PC-3 (cell line): ENCODE results near the gene CFAP54.

Source experiments
- EZH2 ChIP-seq: fragments of 300-600 bp; sonication (generic); IDR thresholded peaks from one replicate; pipeline ENCODE4 v1.6.1; 2017; ENCODE audit warnings: antibody characterized with exemption, mild to moderate bottlenecking, low read length; ENCODE audit not compliant: unreplicated experiment
- EZH2phosphoT487 ChIP-seq: fragments of 300-600 bp; sonication (generic); IDR thresholded peaks from 2 replicates; pipeline ENCODE4 v1.6.1; 2018; ENCODE audit warnings: mild to moderate bottlenecking, antibody characterized with exemption, low read length, borderline replicate concordance
- TF ChIP-seq, protein P1 (sequence below): fragments of 300-600 bp; sonication (generic); conservative IDR thresholded peaks from 2 replicates; pipeline ENCODE4 v1.5.1; 2017; ENCODE audit warnings: antibody characterized with exemption, low read depth, mild to moderate bottlenecking, low read length

DNA sequence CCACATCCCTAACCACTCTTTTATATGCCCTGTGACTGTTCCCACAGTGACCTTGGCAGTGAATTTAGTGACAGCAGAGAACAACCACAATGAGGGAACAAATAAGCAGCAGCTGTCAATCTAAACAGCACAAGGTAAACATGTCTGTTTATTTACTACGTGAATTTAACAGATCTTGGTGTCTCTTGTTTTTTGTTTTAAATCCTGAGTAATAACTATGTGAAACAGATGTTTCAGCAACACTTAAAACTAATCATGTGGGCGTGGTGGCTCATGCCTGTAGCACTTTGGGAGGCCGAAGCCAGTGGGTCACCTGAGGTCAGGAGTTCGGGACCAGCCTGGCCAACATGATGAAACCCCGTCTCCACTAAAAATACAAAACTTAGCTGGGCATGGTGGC lies 17.0 kb upstream of the CFAP54 start:
- TF ChIP-seq EZH2, result no peak
- TF ChIP-seq, protein P1, sequence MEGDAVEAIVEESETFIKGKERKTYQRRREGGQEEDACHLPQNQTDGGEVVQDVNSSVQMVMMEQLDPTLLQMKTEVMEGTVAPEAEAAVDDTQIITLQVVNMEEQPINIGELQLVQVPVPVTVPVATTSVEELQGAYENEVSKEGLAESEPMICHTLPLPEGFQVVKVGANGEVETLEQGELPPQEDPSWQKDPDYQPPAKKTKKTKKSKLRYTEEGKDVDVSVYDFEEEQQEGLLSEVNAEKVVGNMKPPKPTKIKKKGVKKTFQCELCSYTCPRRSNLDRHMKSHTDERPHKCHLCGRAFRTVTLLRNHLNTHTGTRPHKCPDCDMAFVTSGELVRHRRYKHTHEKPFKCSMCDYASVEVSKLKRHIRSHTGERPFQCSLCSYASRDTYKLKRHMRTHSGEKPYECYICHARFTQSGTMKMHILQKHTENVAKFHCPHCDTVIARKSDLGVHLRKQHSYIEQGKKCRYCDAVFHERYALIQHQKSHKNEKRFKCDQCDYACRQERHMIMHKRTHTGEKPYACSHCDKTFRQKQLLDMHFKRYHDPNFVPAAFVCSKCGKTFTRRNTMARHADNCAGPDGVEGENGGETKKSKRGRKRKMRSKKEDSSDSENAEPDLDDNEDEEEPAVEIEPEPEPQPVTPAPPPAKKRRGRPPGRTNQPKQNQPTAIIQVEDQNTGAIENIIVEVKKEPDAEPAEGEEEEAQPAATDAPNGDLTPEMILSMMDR, result no peak
- no peak for TF ChIP-seq EZH2phosphoT487
